SK-N-SH (cell line): Measurements from ENCODE around the gene HOXC11. TPM values are rescaled to one million over a fixed set of nuclear protein-coding genes. Genes with fewer than 3 reads are reported as not detected.

Experiments
- CTCF ChIA-PET: fragments of 300-600, 350-600 bp; formaldehyde crosslinking; extraction: SDS; loops from one replicate; lab custom pipeline; 2021; lab: Yijun Ruan, JAX
- POLR2A ChIA-PET: fragments of 350-600 bp; sonication (Branson Sonifier 250); formaldehyde crosslinking; extraction: SDS; loops from one replicate; lab custom pipeline; 2020; ENCODE audit warnings: antibody characterized with exemption, inconsistent platforms; lab: Yijun Ruan, JAX
- DNase-seq: peaks from one replicate; pipeline ENCODE4 v3.0.0; 2012
- H2AFZ ChIP-seq: fragments of 200-600 bp; sonication (generic); 2 replicates; pipeline ENCODE4 v1.8.1; 2016; ENCODE audit warnings: antibody characterized with exemption, mild to moderate bottlenecking, low read depth
- H3F3A ChIP-seq: fragments of 200-600 bp; sonication (generic); replicated peaks from 2 replicates; pipeline ENCODE3; 2016; ENCODE audit warnings: antibody characterized with exemption, mild to moderate bottlenecking; ENCODE audit not compliant: insufficient read depth
- H3K27ac ChIP-seq, 2 experiments: fragments of 200-500 bp in 1 of 2; fragments of 200-600 bp in 1 of 2; sonication (Bioruptor generic) in 1 of 2; sonication (generic), shearing (Covaris generic) in 1 of 2; 2 replicates each; pipeline versions ENCODE4 v1.5.1 to v1.6.1; 2014 to 2016; ENCODE audit warnings: low read depth in 2 of 2, inconsistent platforms in 1 of 2, low read length in 1 of 2, mild to moderate bottlenecking in 1 of 2, mixed read lengths in 1 of 2
- H3K27me3 ChIP-seq: fragments of 200-600 bp; sonication (generic), shearing (Covaris generic); 2 replicates; pipeline ENCODE4 v1.6.1; 2016; ENCODE audit warnings: mixed run types; ENCODE audit not compliant: insufficient read depth
- H3K36me3 ChIP-seq, 2 experiments: fragments of 200-500 bp in 1 of 2; fragments of 200-600 bp in 1 of 2; sonication (Bioruptor generic) in 1 of 2; sonication (generic) in 1 of 2; replicated peaks in 1 of 2; 2 replicates each; pipeline versions ENCODE3 to v1.5.1; 2014 to 2016; ENCODE audit warnings: low read length in 1 of 2, mild to moderate bottlenecking in 1 of 2; ENCODE audit not compliant: insufficient read depth in 2 of 2, control insufficient read depth in 1 of 2
- H3K4me1 ChIP-seq, 2 experiments: fragments of 200-500 bp in 1 of 2; fragments of 200-600 bp in 1 of 2; sonication (Bioruptor generic) in 1 of 2; sonication (generic), shearing (Covaris generic) in 1 of 2; 2 replicates each; pipeline versions ENCODE4 v1.5.1 to v1.6.1; 2014 to 2016; ENCODE audit warnings: low read depth in 1 of 2, low read length in 1 of 2, mixed run types in 1 of 2; ENCODE audit not compliant: insufficient read depth in 2 of 2, control insufficient read depth in 1 of 2
- H3K4me2 ChIP-seq: fragments of 200-600 bp; sonication (generic), shearing (Covaris generic); 2 replicates; pipeline ENCODE4 v1.6.1; 2017; ENCODE audit warnings: mixed run types
- H3K4me3 ChIP-seq, 2 experiments: fragments of 200-500 bp in 1 of 2; fragments of 200-600 bp in 1 of 2; sonication (Bioruptor generic) in 1 of 2; sonication (generic), shearing (Covaris generic) in 1 of 2; 2 replicates each; pipeline versions ENCODE4 v1.5.1 to v1.8.1; 2014 to 2016; ENCODE audit warnings: low read depth in 2 of 2, inconsistent platforms in 1 of 2, low read length in 1 of 2, mild to moderate bottlenecking in 1 of 2, mixed read lengths in 1 of 2, moderate library complexity in 1 of 2
- H3K79me2 ChIP-seq: fragments of 200-600 bp; sonication (generic); 2 replicates; pipeline ENCODE4 v1.8.1; 2017; ENCODE audit warnings: mild to moderate bottlenecking; ENCODE audit not compliant: insufficient read depth
- H3K9ac ChIP-seq: fragments of 200-600 bp; sonication (generic); 2 replicates; pipeline ENCODE4 v1.6.1; 2017; ENCODE audit warnings: mixed run types
- H3K9me2 ChIP-seq: fragments of 200-600 bp; sonication (generic); 2 replicates; pipeline ENCODE4 v1.6.1; 2017; ENCODE audit warnings: mixed run types
- H3K9me3 ChIP-seq: fragments of 200-600 bp; sonication (generic); 2 replicates; pipeline ENCODE4 v1.6.1; 2017; ENCODE audit warnings: mixed run types, mild to moderate bottlenecking, moderate library complexity
- H4K20me1 ChIP-seq: fragments of 200-600 bp; sonication (generic); 2 replicates; pipeline ENCODE4 v1.6.1; 2017; ENCODE audit warnings: mild to moderate bottlenecking, mixed run types; ENCODE audit not compliant: insufficient read depth
- ELF1 ChIP-seq: IDR thresholded peaks from 2 replicates; pipeline ENCODE4 v1.4.0; 2012
- EP300 ChIP-seq, 2 experiments: IDR thresholded peaks; 2 replicates each; pipeline versions ENCODE4 v1.4.0 to v1.6.1; 2012; ENCODE audit warnings: borderline replicate concordance in 1 of 2, low read depth in 1 of 2, low read length in 1 of 2
- FOSL2 ChIP-seq: IDR thresholded peaks from 2 replicates; pipeline ENCODE4 v1.4.0; 2012; ENCODE audit warnings: low read depth, mild to moderate bottlenecking, moderate library complexity, borderline replicate concordance
- GATA2 ChIP-seq: sonication (generic); formaldehyde crosslinking; IDR thresholded peaks from 2 replicates; pipeline ENCODE4 v1.5.0; 2020; ENCODE audit warnings: mild to moderate bottlenecking, missing genetic modification reagents
- JUND ChIP-seq: IDR thresholded peaks from 2 replicates; pipeline ENCODE4 v1.4.0; 2012
- MEF2A ChIP-seq: IDR thresholded peaks from 2 replicates; pipeline ENCODE4 v1.4.0; 2012; ENCODE audit warnings: low read depth, borderline replicate concordance
- POLR2AphosphoS5 ChIP-seq: IDR thresholded peaks from 2 replicates; pipeline ENCODE4 v1.6.1; 2012; ENCODE audit warnings: low read depth, low read length
- RAD21 ChIP-seq: IDR thresholded peaks from 2 replicates; pipeline ENCODE4 v1.6.1; 2012; ENCODE audit warnings: mild to moderate bottlenecking, low read length
- RCOR1 ChIP-seq: fragments of 150-350 bp; IDR thresholded peaks from 2 replicates; pipeline ENCODE4 v1.6.1; 2017; ENCODE audit warnings: antibody characterized with exemption, low read length
- RFX5 ChIP-seq: IDR thresholded peaks from 2 replicates; pipeline ENCODE4 v1.6.1; 2012; ENCODE audit warnings: mild to moderate bottlenecking, improper control_type of control experiment, low read length
- RXRA ChIP-seq: IDR thresholded peaks from 2 replicates; pipeline ENCODE4 v1.4.0; 2012; ENCODE audit warnings: low read depth, mild to moderate bottlenecking, borderline replicate concordance
- SIN3A ChIP-seq: IDR thresholded peaks from 2 replicates; pipeline ENCODE4 v1.6.1; 2012; ENCODE audit warnings: low read depth, mild to moderate bottlenecking, low read length, moderate library complexity, borderline replicate concordance
- TAF1 ChIP-seq: IDR thresholded peaks from 2 replicates; pipeline ENCODE4 v1.6.1; 2012; ENCODE audit warnings: low read depth, mild to moderate bottlenecking, low read length, moderate library complexity, borderline replicate concordance
- YY1 ChIP-seq: IDR thresholded peaks from 2 replicates; pipeline ENCODE4 v1.4.0; 2012; ENCODE audit warnings: low read depth, mild to moderate bottlenecking
- WGBS: methylation state at CpG from one replicate; pipeline ENCODE4 v1.1.6; 2017; ENCODE audit warnings: low lambda C conversion rate; 5-methylcytosine and 5-hydroxymethylcytosine counted together
- polyA plus RNA-seq, 3 experiments: library from polyadenylated mRNA; depleted of rRNA; stranded (reverse); fragments of >200 nt; gene quantifications; 2 replicates each; pipeline ENCODE4 v1.2.3, GENCODE V29; 2012
- TF ChIP-seq, protein P1 (sequence below): IDR thresholded peaks from 2 replicates; pipeline ENCODE4 v1.4.0; 2012; ENCODE audit warnings: low read depth, borderline replicate concordance
- TF ChIP-seq, protein P2 (sequence below): fragments of 150-350 bp; IDR thresholded peaks from 2 replicates; pipeline ENCODE4 v1.6.1; 2016; ENCODE audit warnings: mild to moderate bottlenecking, low read depth, low read length
- TF ChIP-seq, protein P3 (sequence below): IDR thresholded peaks from 2 replicates; pipeline ENCODE4 v1.4.0; 2012; ENCODE audit warnings: low read depth
- TF ChIP-seq, protein P4 (sequence below): fragments of 200-600 bp; sonication (generic); IDR thresholded peaks from 2 replicates; pipeline ENCODE4 v1.6.1; 2017; ENCODE audit warnings: antibody characterized with exemption, mild to moderate bottlenecking, moderate library complexity

Gene HOXC11
- polyA plus RNA-seq, 1 of the 3 experiments (the other 2 are of a cell fraction), result not detected

DNA sequence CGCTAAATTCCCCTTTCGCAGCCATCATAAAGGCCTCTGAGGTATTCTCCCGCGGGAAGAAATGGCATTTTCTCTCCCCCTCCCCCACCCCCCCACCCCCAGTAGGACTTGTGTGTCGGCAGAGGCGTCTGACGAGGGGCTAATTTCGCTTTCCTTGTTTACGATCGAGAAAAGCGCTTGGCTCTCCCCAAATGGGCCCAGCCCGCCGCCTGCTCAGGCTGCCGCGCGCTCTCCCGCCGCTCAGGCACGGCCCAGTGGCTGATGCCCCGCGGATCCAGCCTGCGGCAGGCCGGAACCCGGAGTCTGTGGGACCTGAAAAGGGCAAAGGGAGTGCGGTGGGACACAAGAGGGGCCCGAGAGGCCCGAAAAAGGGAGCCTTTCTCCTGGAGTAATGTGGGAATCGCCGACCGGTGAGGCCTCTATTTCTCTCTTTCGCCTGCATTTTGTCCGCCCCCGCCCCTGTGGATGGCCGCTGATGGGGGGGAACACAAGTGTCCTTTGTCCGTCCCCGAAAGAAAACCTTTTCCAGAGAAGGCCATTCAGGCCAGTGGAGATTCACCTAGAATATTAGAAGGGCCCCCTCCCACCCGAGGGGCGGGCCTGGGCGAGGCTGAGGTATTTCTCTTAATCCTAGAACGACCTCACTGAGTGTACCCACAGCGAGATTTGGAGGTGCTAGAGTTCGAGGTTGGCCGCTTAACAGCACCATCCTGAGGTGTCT lies 46.3 kb downstream of the HOXC11 start:
- Histone ChIP-seq H3F3A (peaks cover 9% of the 10 kb centered on the region), H3K36me3 (no peaks in the 10 kb centered on the region), H3K4me2 (0 out of 2 replicates have a peak overlapping the region, but pooled peaks have one; percentile 3), H3K9ac (no peak overlapping the region), H3K79me2 (peaks cover 10% of the 10 kb centered on the region; the same call in 1 of the 2 replicates), H3K4me1 (peaks cover 7 to 38% of the 10 kb centered on the region in 2 experiments; a peak in 2 of 4 replicates), H3K27me3 (no peaks in the 10 kb centered on the region), H2AFZ (no peak overlapping the region), H4K20me1 (no peaks in the 10 kb centered on the region), H3K9me3 (no peaks in the 10 kb centered on the region), H3K9me2 (no peaks in the 10 kb centered on the region), H3K4me3 (no peak overlapping the region), H3K27ac (peak overlapping the region in 1 of 2 experiments; percentile 99; a peak in 3 of 4 replicates)
- TF ChIP-seq JUND (no peak), EP300 (IDR thresholded peaks at IDR 0.05; ENCODE audit: borderline replicate concordance in 1 of 2, low read depth in 1 of 2, low read length in 1 of 2) (no peak), SIN3A (no peak), ELF1 (no peak)
- 96% methylated on average over 43 of the region's 43 CpGs for WGBS
- POLR2A ChIA-PET, result no interaction called here
- CTCF ChIA-PET, result interaction anchor here (23.2 kb wide), 1 partner anchor 177 kb away, joined by 548 read pairs; the partner anchor contains the start of gene SMUG1
- no peak for DNase-seq

DNA sequence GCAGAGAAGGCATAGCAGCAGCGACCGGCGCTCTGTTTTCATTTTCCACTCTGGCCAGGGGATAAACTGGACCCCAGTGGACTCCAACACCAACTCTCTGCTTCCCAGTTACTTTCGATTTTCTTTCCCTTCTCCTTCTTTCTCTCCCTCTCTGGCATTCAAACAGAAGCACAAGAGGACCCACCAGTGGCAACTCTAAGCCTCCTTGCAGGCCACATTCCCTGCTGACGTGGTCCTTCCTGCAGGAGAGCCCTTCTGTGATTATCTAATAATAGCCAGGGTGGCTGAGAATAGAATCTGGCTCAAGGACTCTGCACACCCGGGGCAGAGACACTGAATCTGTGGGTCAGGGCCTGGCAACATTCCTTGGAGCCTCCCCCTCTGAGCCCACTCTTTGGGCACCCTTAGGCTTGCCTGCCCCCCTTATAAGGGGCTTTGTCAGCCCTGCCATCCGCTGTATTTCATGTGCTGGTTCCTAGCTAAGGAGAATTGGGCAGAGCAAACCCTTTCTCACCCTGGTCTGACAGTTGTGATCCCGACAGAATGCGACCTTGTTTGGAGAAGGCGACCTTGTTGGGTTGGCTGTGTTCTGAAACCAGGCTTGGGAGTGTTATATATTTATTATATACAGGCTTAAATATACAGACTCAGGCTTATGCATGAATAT lies 47.1 kb downstream of the HOXC11 start:
- H3K9me2 ChIP-seq, result no peaks in the 10 kb centered on the region
- no peaks in the 10 kb centered on the region for H3K27me3 ChIP-seq
- no peaks in the 10 kb centered on the region for H3K9me3 ChIP-seq
- no peaks in the 10 kb centered on the region for H4K20me1 ChIP-seq
- no peaks in the 10 kb centered on the region for H3K36me3 ChIP-seq
- H3K27ac ChIP-seq, result peak overlapping the region; percentile 29 to 99
- DNase-seq, result no peak
- peak overlapping the region; percentile 3; the same call in 1 of the 2 replicates for H3K4me2 ChIP-seq
- H3K4me3 ChIP-seq, result no peak overlapping the region
- CTCF ChIA-PET, result interaction anchor here (1.3 to 23.2 kb wide), 2 partner anchors 176 to 188 kb away, joined by 5 to 548 read pairs; partner anchors contain the start of gene SMUG1
- 80% methylated on average over 10 of the region's 10 CpGs for WGBS
- peaks cover 10% of the 10 kb centered on the region; the same call in 1 of the 2 replicates for H3K79me2 ChIP-seq
- TF ChIP-seq RXRA (no peak), RFX5 (no peak), YY1 (no peak), RCOR1 (no peak), GATA2 (no peak), SIN3A (no peak), POLR2AphosphoS5 (no peak), MEF2A (no peak), RAD21 (no peak), FOSL2 (no peak), TAF1 (no peak)
- TF ChIP-seq, protein P1, sequence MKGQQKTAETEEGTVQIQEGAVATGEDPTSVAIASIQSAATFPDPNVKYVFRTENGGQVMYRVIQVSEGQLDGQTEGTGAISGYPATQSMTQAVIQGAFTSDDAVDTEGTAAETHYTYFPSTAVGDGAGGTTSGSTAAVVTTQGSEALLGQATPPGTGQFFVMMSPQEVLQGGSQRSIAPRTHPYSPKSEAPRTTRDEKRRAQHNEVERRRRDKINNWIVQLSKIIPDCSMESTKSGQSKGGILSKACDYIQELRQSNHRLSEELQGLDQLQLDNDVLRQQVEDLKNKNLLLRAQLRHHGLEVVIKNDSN, result no peak
- TF ChIP-seq, protein P2, sequence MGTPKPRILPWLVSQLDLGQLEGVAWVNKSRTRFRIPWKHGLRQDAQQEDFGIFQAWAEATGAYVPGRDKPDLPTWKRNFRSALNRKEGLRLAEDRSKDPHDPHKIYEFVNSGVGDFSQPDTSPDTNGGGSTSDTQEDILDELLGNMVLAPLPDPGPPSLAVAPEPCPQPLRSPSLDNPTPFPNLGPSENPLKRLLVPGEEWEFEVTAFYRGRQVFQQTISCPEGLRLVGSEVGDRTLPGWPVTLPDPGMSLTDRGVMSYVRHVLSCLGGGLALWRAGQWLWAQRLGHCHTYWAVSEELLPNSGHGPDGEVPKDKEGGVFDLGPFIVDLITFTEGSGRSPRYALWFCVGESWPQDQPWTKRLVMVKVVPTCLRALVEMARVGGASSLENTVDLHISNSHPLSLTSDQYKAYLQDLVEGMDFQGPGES, result no peak
- TF ChIP-seq, protein P3, sequence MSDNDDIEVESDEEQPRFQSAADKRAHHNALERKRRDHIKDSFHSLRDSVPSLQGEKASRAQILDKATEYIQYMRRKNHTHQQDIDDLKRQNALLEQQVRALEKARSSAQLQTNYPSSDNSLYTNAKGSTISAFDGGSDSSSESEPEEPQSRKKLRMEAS, result no peak
- TF ChIP-seq, protein P4, sequence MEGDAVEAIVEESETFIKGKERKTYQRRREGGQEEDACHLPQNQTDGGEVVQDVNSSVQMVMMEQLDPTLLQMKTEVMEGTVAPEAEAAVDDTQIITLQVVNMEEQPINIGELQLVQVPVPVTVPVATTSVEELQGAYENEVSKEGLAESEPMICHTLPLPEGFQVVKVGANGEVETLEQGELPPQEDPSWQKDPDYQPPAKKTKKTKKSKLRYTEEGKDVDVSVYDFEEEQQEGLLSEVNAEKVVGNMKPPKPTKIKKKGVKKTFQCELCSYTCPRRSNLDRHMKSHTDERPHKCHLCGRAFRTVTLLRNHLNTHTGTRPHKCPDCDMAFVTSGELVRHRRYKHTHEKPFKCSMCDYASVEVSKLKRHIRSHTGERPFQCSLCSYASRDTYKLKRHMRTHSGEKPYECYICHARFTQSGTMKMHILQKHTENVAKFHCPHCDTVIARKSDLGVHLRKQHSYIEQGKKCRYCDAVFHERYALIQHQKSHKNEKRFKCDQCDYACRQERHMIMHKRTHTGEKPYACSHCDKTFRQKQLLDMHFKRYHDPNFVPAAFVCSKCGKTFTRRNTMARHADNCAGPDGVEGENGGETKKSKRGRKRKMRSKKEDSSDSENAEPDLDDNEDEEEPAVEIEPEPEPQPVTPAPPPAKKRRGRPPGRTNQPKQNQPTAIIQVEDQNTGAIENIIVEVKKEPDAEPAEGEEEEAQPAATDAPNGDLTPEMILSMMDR, result no peak
- TF ChIP-seq, all 33 proteins: peak for 0
- 0 out of 2 replicates have a peak overlapping the region, but pooled peaks have one; percentile 46 for H2AFZ ChIP-seq
- POLR2A ChIA-PET, result no interaction called here
- peaks cover 9% of the 10 kb centered on the region for H3F3A ChIP-seq
- no peak overlapping the region for H3K9ac ChIP-seq
- H3K4me1 ChIP-seq, result peaks cover 7 to 45% of the 10 kb centered on the region in 2 experiments; a peak in 2 of 4 replicates
